Bronchial epithelial cell (primary cell): Measurements from ENCODE around the gene VAV3. TPM values are rescaled to one million over a fixed set of nuclear protein-coding genes. Genes with fewer than 3 reads are reported as not detected.
A peak's percentile ranks its signal among the peaks of the same experiment; 100 is the strongest.

Experiments
- DNase-seq: peaks from one replicate; pipeline ENCODE4 v3.0.0-alpha.2; 2010; ENCODE audit warnings: low read depth
- FAIRE-seq: peaks from 2 replicates; lab custom pipeline; 2011; peaks lifted over from hg19 to GRCh38; lab: Jason Lieb, UNC
- H3K27me3 ChIP-seq: 2 replicates; pipeline ENCODE4 v1.5.1; 2011; ENCODE audit warnings: low read length; ENCODE audit not compliant: control insufficient read depth, insufficient read depth
- H3K36me3 ChIP-seq: 2 replicates; pipeline ENCODE4 v1.5.1; 2011; ENCODE audit warnings: low read length; ENCODE audit not compliant: control insufficient read depth, insufficient read depth
- H3K4me3 ChIP-seq: 2 replicates; pipeline ENCODE4 v1.5.1; 2011; ENCODE audit warnings: mild to moderate bottlenecking, low read depth, low read length, control low read depth
- CTCF ChIP-seq: IDR thresholded peaks from 2 replicates; pipeline ENCODE4 v1.5.1; 2011; ENCODE audit warnings: mild to moderate bottlenecking, moderate library complexity, low read length, control low read depth, inconsistent platforms; ENCODE audit not compliant: insufficient read depth, severe bottlenecking
- total RNA-seq: library from RNA; depleted of rRNA; stranded (reverse); fragments of >200 nt; gene quantifications from 2 replicates; pipeline ENCODE4 v1.2.1, GENCODE V29; 2014

Gene VAV3
- total RNA-seq, 1 donor from 2014 or later, result 10.5 TPM

- H3K36me3 ChIP-seq, result no peaks in the 10 kb centered on the region
- no peaks in the 10 kb centered on the region for H3K27me3 ChIP-seq
- FAIRE-seq, result no peak
- TF ChIP-seq CTCF, result no peak
- H3K4me3 ChIP-seq, result no peak overlapping the region
- no peak for DNase-seq
Observed at GRCh38 chr1:107541412-107541811, 423.6 kb downstream of the VAV3 start.

- FAIRE-seq, result no peak
- Histone ChIP-seq H3K27me3 (no peaks in the 10 kb centered on the region), H3K4me3 (no peak overlapping the region), H3K36me3 (no peaks in the 10 kb centered on the region)
- TF ChIP-seq CTCF, result no peak
- no peak for DNase-seq
Observed at GRCh38 chr1:107538502-107538901, 426.5 kb downstream of the VAV3 start.

GRCh38 chr1:107536266-107536665 is 428.7 kb downstream of the VAV3 start:
- no peak for TF ChIP-seq CTCF
- no peaks in the 10 kb centered on the region for H3K36me3 ChIP-seq
- no peak overlapping the region for H3K4me3 ChIP-seq
- FAIRE-seq (no peak), DNase-seq (peak; percentile 92)
- H3K27me3 ChIP-seq, result no peaks in the 10 kb centered on the region

- Histone ChIP-seq H3K36me3 (no peaks in the 10 kb centered on the region), H3K27me3 (no peaks in the 10 kb centered on the region), H3K4me3 (no peak overlapping the region)
- no peak for TF ChIP-seq CTCF
- no peak for DNase-seq
- FAIRE-seq, result no peak
Observed at GRCh38 chr1:107535091-107535490, 429.9 kb downstream of the VAV3 start.

- Histone ChIP-seq H3K4me3 (no peak overlapping the region), H3K36me3 (no peaks in the 10 kb centered on the region), H3K27me3 (no peaks in the 10 kb centered on the region)
- TF ChIP-seq CTCF, result no peak
- DNase-seq (no peak), FAIRE-seq (no peak)
Observed at GRCh38 chr1:107534632-107535031, 430.3 kb downstream of the VAV3 start.

- Histone ChIP-seq H3K4me3 (no peak overlapping the region), H3K27me3 (no peaks in the 10 kb centered on the region), H3K36me3 (no peaks in the 10 kb centered on the region)
- DNase-seq, result no peak
- FAIRE-seq, result no peak
- no peak for TF ChIP-seq CTCF
Observed at GRCh38 chr1:107533436-107533835, 431.5 kb downstream of the VAV3 start.
